H9 (cell line): ENCODE results near the gene FBXO41. TPM values are rescaled to one million over a fixed set of nuclear protein-coding genes. Genes with fewer than 3 reads are reported as not detected.

Experiments used
- DNase-seq: peaks from one replicate; pipeline ENCODE4 v3.0.0-alpha.2; 2017
- H2AFZ ChIP-seq: one replicate; pipeline ENCODE4 v1.6.1; 2013; ENCODE audit warnings: mild to moderate bottlenecking, low read length, control low read depth, moderate library complexity
- H2AK5ac ChIP-seq: 2 replicates; pipeline ENCODE4 v1.6.1; 2013; ENCODE audit warnings: low read length, control low read depth, mixed read lengths; ENCODE audit not compliant: insufficient read length
- H2BK120ac ChIP-seq: one replicate; pipeline ENCODE4 v1.6.1; 2013; ENCODE audit warnings: low read depth, mild to moderate bottlenecking, low read length, control low read depth, inconsistent platforms; ENCODE audit not compliant: poor library complexity, severe bottlenecking
- H2BK12ac ChIP-seq: 2 replicates; pipeline ENCODE4 v1.6.1; 2013; ENCODE audit warnings: low read length, control low read depth, mixed read lengths, low read depth; ENCODE audit not compliant: insufficient read length
- H2BK15ac ChIP-seq: 2 replicates; pipeline ENCODE4 v1.6.1; 2013; ENCODE audit warnings: low read depth, low read length, control low read depth
- H2BK20ac ChIP-seq: one replicate; pipeline ENCODE4 v1.6.1; 2013; ENCODE audit warnings: low read depth, mild to moderate bottlenecking, low read length, control low read depth, inconsistent platforms; ENCODE audit not compliant: poor library complexity, severe bottlenecking
- H2BK5ac ChIP-seq: 2 replicates; pipeline ENCODE4 v1.6.1; 2013; ENCODE audit warnings: low read length, control low read depth, mixed read lengths; ENCODE audit not compliant: insufficient read length
- H3K14ac ChIP-seq: 2 replicates; pipeline ENCODE4 v1.6.1; 2013; ENCODE audit warnings: low read length, control low read depth; ENCODE audit not compliant: insufficient read depth
- H3K18ac ChIP-seq: 2 replicates; pipeline ENCODE4 v1.6.1; 2013; ENCODE audit warnings: low read depth, mild to moderate bottlenecking, mixed read lengths, low read length, control low read depth; ENCODE audit not compliant: insufficient read length
- H3K23ac ChIP-seq: 2 replicates; pipeline ENCODE4 v1.6.1; 2013; ENCODE audit warnings: low read length, control low read depth, mixed read lengths, low read depth; ENCODE audit not compliant: insufficient read length
- H3K23me2 ChIP-seq: 2 replicates; pipeline ENCODE4 v1.6.1; 2013; ENCODE audit warnings: low read depth, mild to moderate bottlenecking, mixed read lengths, low read length, control low read depth; ENCODE audit not compliant: insufficient read length, poor library complexity, severe bottlenecking
- H3K27ac ChIP-seq: 2 replicates; pipeline ENCODE4 v1.5.1; 2013; ENCODE audit warnings: low read length, control low read depth, mixed read lengths, low read depth; ENCODE audit not compliant: insufficient read length
- H3K27me3 ChIP-seq: 2 replicates; pipeline ENCODE4 v1.6.1; 2013; ENCODE audit warnings: low read length, control low read depth, inconsistent platforms; ENCODE audit not compliant: insufficient read depth
- H3K4ac ChIP-seq: 2 replicates; pipeline ENCODE4 v1.6.1; 2013; ENCODE audit warnings: low read depth, mild to moderate bottlenecking, control low read depth, inconsistent platforms, low read length, moderate library complexity
- H3K4me1 ChIP-seq: 2 replicates; pipeline ENCODE4 v1.6.1; 2013; ENCODE audit warnings: low read length, control low read depth, inconsistent platforms; ENCODE audit not compliant: insufficient read depth
- H3K4me2 ChIP-seq: 2 replicates; pipeline ENCODE4 v1.6.1; 2013; ENCODE audit warnings: low read length, control low read depth, mixed read lengths; ENCODE audit not compliant: insufficient read length, insufficient read depth
- H3K56ac ChIP-seq: 2 replicates; pipeline ENCODE4 v1.6.1; 2013; ENCODE audit warnings: low read depth, mild to moderate bottlenecking, mixed read lengths, low read length, control low read depth; ENCODE audit not compliant: insufficient read length
- H3K79me1 ChIP-seq: 2 replicates; pipeline ENCODE4 v1.6.1; 2013; ENCODE audit warnings: low read depth, mild to moderate bottlenecking, moderate library complexity, low read length, control low read depth, inconsistent platforms; ENCODE audit not compliant: insufficient read depth, poor library complexity, severe bottlenecking
- H3K79me2 ChIP-seq: 2 replicates; pipeline ENCODE4 v1.6.1; 2013; ENCODE audit warnings: low read length, control low read depth, inconsistent platforms; ENCODE audit not compliant: insufficient read depth
- H3K9ac ChIP-seq: 2 replicates; pipeline ENCODE4 v1.6.1; 2013; ENCODE audit warnings: low read length, control low read depth, mixed read lengths; ENCODE audit not compliant: insufficient read length; ENCODE audit errors: extremely low read depth
- H3K9me3 ChIP-seq: one replicate; pipeline ENCODE4 v1.6.1; 2013; ENCODE audit warnings: low read depth, low read length, inconsistent platforms; ENCODE audit not compliant: control insufficient read depth
- H3T11ph ChIP-seq: one replicate; pipeline ENCODE4 v1.6.1; 2013; ENCODE audit warnings: mild to moderate bottlenecking, low read length, control low read depth, inconsistent platforms
- H4K20me1 ChIP-seq: one replicate; pipeline ENCODE4 v1.6.1; 2013; ENCODE audit not compliant: control insufficient read depth, insufficient read length, insufficient read depth
- H4K5ac ChIP-seq: 2 replicates; pipeline ENCODE4 v1.6.1; 2013; ENCODE audit warnings: low read depth, mild to moderate bottlenecking, mixed read lengths, low read length, control low read depth; ENCODE audit not compliant: insufficient read length
- H4K8ac ChIP-seq: replicated peaks from 2 replicates; pipeline ENCODE4 v1.6.1; 2013; ENCODE audit warnings: low read length, control low read depth, mixed read lengths, low read depth; ENCODE audit not compliant: insufficient read length
- H4K91ac ChIP-seq: 2 replicates; pipeline ENCODE4 v1.6.1; 2013; ENCODE audit warnings: low read depth, mild to moderate bottlenecking, moderate library complexity, mixed read lengths, low read length, control low read depth; ENCODE audit not compliant: insufficient read length
- H3K27ac Mint-ChIP-seq, 3 experiments: 2 replicates in 2 of 3; 3 replicates in 1 of 3; pipeline ENCODE4 v1.8.0; 2020 to 2021; ENCODE audit warnings: mixed read lengths in 3 of 3, mild to moderate bottlenecking in 1 of 3, moderate library complexity in 1 of 3
- H3K27me3 Mint-ChIP-seq: 2 replicates; pipeline ENCODE4 v1.8.0; 2021; ENCODE audit warnings: low read depth, mild to moderate bottlenecking, moderate library complexity, mixed read lengths
- H3K36me3 Mint-ChIP-seq, 3 experiments: 2 replicates in 2 of 3; 3 replicates in 1 of 3; pipeline ENCODE4 v1.8.0; 2020 to 2021; ENCODE audit warnings: low read depth in 3 of 3, mixed read lengths in 3 of 3; ENCODE audit not compliant: insufficient read depth in 1 of 3
- H3K4me1 Mint-ChIP-seq, 2 experiments: 2 replicates each; pipeline ENCODE4 v1.8.0; 2020; ENCODE audit warnings: mixed read lengths in 2 of 2
- H3K4me3 Mint-ChIP-seq, 2 experiments: 2 replicates in 1 of 2; 3 replicates in 1 of 2; pipeline ENCODE4 v1.8.0; 2020 to 2021; ENCODE audit warnings: mild to moderate bottlenecking in 2 of 2, mixed read lengths in 2 of 2, moderate library complexity in 1 of 2
- H3K9me3 Mint-ChIP-seq, 2 experiments: 2 replicates in 1 of 2; 3 replicates in 1 of 2; pipeline ENCODE4 v1.8.0; 2020; ENCODE audit warnings: mild to moderate bottlenecking in 2 of 2, mixed read lengths in 2 of 2, moderate library complexity in 1 of 2
- CTCF ChIP-seq: fragments of 200-600 bp; sonication (generic); conservative IDR thresholded peaks from 3 replicates; pipeline ENCODE4 v1.8.0; 2021; ENCODE audit warnings: antibody characterized with exemption, mild to moderate bottlenecking
- WGBS: extraction: QIAGEN DNeasy Blood & Tissue Kit; methylation state at CpG from one replicate; pipeline ENCODE4 v1.1.7; 2013; ENCODE audit warnings: missing lambda C conversion rate, low lambda C conversion rate, mixed read lengths; ENCODE audit not compliant: insufficient read length; ENCODE audit errors: extremely low coverage; 5-methylcytosine and 5-hydroxymethylcytosine counted together
- total RNA-seq: library from RNA; stranded (reverse); gene quantifications from 2 replicates; pipeline ENCODE4 v1.2.1, GENCODE V29; 2021

The FBXO41 gene
- total RNA-seq, 1 experiment from 2014 or later = 16.2 TPM

- H2BK20ac ChIP-seq = no peak overlapping the region
- no peaks in the 10 kb centered on the region for H3K23me2 ChIP-seq
- no peak overlapping the region for H2BK5ac ChIP-seq
- H3K79me2 ChIP-seq = no peaks in the 10 kb centered on the region
- Mint-ChIP-seq H3K27ac (no peak overlapping the region), H3K4me1 (no peaks in the 10 kb centered on the region), H3K36me3 (peaks cover 13 to 55% (median 51%) of the 10 kb centered on the region in 3 experiments; a peak in 6 of 7 replicates), H3K9me3 (no peaks in the 10 kb centered on the region), H3K27me3 (no peaks in the 10 kb centered on the region), H3K4me3 (no peak overlapping the region)
- no peak overlapping the region for H3K14ac ChIP-seq
- H3K4me2 ChIP-seq = no peak overlapping the region
- no peak overlapping the region for H4K5ac ChIP-seq
- no peaks in the 10 kb centered on the region for H3K4me1 ChIP-seq
- H2BK120ac ChIP-seq = no peak overlapping the region
- no peak overlapping the region for H3K4ac ChIP-seq
- no peak for DNase-seq
- no CpG with 5 or more reads among the region's 4 CpGs for WGBS
- H2BK12ac ChIP-seq = no peak overlapping the region
- no peak overlapping the region for H2AK5ac ChIP-seq
- peaks cover 4% of the 10 kb centered on the region for H3K79me1 ChIP-seq
- H4K20me1 ChIP-seq = no peaks in the 10 kb centered on the region
- TF ChIP-seq CTCF = no peak
- no peak overlapping the region for H4K8ac ChIP-seq
- H2BK15ac ChIP-seq = no peak overlapping the region
- H3K27me3 ChIP-seq = no peaks in the 10 kb centered on the region
- no peaks in the 10 kb centered on the region for H3K9me3 ChIP-seq
- no peak overlapping the region for H3K23ac ChIP-seq
- H3K56ac ChIP-seq = no peak overlapping the region
- H4K91ac ChIP-seq = no peak overlapping the region
- no peak overlapping the region for H3K27ac ChIP-seq
- no peak overlapping the region for H3T11ph ChIP-seq
- H3K9ac ChIP-seq = no peak overlapping the region
- no peak overlapping the region for H2AFZ ChIP-seq
- no peak overlapping the region for H3K18ac ChIP-seq
Observed at GRCh38 chr2:73223821-73224220, 60.5 kb downstream of the FBXO41 start.
